ENCODE measurements around the gene OR5H14. TPM values are rescaled to one million over a fixed set of nuclear protein-coding genes. Genes with fewer than 3 reads are reported as not detected.
"Not testable (repeated sequence)": the region's sequence is repeated elsewhere in the genome, so short reads cannot be mapped to it uniquely, and the experiment has no call there.

OR5H14 gene
- total RNA-seq, 4 donors from 2014 or later, result 0.04 TPM; not detected in 3

DNA sequence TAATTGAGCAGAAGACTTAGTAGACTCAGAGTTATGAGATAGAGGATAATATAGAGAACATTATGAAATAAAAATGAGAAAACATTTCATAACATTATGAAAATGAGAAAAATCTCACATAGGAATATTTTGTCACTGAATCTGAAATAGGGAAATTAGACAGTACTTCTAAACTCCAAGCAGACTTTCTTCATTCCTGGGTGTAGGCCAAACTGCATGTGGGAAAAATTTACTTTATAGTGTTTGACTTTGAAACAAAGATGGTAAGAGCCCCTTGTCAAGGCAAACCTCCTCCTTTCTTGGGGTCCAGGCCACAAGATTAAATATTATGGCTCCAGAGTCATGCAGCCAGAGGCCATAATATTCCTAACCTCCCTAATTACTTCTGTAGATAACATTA is 6.7 kb upstream of the OR5H14 start:
- no peaks in the 10 kb centered on the region for H3K27me3 ChIP-seq
- H3K27ac ChIP-seq, result no peak overlapping the region
- no peaks in the 10 kb centered on the region for H3K4me1 ChIP-seq
- no peaks in the 10 kb centered on the region for H3K36me3 ChIP-seq
- ATAC-seq, result no peak
- no peaks in the 10 kb centered on the region for H3K9me3 ChIP-seq
- TF ChIP-seq, protein P1, sequence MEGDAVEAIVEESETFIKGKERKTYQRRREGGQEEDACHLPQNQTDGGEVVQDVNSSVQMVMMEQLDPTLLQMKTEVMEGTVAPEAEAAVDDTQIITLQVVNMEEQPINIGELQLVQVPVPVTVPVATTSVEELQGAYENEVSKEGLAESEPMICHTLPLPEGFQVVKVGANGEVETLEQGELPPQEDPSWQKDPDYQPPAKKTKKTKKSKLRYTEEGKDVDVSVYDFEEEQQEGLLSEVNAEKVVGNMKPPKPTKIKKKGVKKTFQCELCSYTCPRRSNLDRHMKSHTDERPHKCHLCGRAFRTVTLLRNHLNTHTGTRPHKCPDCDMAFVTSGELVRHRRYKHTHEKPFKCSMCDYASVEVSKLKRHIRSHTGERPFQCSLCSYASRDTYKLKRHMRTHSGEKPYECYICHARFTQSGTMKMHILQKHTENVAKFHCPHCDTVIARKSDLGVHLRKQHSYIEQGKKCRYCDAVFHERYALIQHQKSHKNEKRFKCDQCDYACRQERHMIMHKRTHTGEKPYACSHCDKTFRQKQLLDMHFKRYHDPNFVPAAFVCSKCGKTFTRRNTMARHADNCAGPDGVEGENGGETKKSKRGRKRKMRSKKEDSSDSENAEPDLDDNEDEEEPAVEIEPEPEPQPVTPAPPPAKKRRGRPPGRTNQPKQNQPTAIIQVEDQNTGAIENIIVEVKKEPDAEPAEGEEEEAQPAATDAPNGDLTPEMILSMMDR (IDR thresholded peaks at IDR 0.05), result no peak
- no peak for TF ChIP-seq EP300 (IDR thresholded peaks at IDR 0.05)
- H3K4me3 ChIP-seq, result no peak overlapping the region

DNA sequence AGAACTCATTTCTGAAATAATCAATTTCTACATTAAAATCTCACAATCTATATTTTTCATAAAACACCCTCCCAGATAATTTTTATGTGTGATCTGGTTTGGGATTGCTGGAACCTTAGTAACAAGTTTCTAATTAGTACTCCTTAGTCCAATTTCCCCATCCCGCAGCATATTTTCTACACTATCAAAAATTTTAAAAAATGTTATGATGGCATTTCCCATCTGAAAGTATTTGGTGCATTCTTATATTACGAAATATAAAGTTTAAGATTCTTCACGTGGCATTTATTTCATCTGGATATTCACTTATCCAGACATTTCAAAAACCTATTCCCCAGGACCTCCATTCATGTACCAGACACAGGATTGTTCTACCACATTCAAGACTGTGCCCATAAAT is 1.5 kb downstream of the OR5H14 start:
- no peaks in the 10 kb centered on the region for H3K4me1 ChIP-seq
- no peaks in the 10 kb centered on the region for H3K9me3 ChIP-seq
- TF ChIP-seq EP300 (IDR thresholded peaks at IDR 0.05) (no peak), POLR2A (IDR thresholded peaks at IDR 0.05) (no peak), POLR2AphosphoS5 (IDR thresholded peaks at IDR 0.05) (no peak)
- TF ChIP-seq, protein P1 (IDR thresholded peaks at IDR 0.05), result no peak
- no peaks in the 10 kb centered on the region for H3K36me3 ChIP-seq
- H3K27me3 ChIP-seq, result no peaks in the 10 kb centered on the region
- no peak overlapping the region for H3K4me3 ChIP-seq
- no peak overlapping the region for H3K27ac ChIP-seq
- 66 to 70% methylated on average over 3 of the region's 3 CpGs for WGBS, 2 donors (ENCODE audit: low coverage in 1 of 2)
- no peak for ATAC-seq

GRCh38 chr3:98149456-98149855 is 2.2 kb downstream of the OR5H14 start:
- not testable (repeated sequence) for H3K27me3 ChIP-seq, ATAC-seq
- WGBS, 2 donors (ENCODE audit: low coverage in 1 of 2), result 79 to 95% methylated on average over 4 of the region's 4 CpGs

DNA sequence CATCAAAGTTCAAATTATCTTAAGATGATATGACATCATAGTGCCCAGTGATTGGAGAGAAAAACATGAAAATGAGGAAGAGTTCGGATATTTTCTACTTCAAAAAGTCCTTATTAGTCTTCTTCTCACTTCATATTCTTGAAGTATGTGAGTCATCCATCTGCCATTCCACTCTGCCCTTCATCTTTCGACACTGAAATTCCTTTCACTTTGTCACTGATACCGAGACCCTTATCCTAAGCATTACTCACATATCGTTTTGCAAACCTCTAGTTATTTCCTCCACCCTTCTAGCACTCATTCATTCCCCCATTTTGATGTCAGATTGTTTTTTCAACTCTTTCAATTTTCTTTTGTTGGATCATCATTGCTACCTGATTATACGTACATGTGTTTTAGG is 4.0 kb downstream of the OR5H14 start:
- Histone ChIP-seq H3K27me3 (no peaks in the 10 kb centered on the region), H3K9me3 (no peaks in the 10 kb centered on the region), H3K4me1 (no peaks in the 10 kb centered on the region), H3K36me3 (no peaks in the 10 kb centered on the region), H3K27ac (no peak overlapping the region), H3K4me3 (no peak overlapping the region)
- WGBS, 2 donors (ENCODE audit: low coverage in 1 of 2), result 71% methylated on average over 5 of the region's 5 CpGs
- no peak for ATAC-seq
- no peak for TF ChIP-seq POLR2A (IDR thresholded peaks at IDR 0.05)
- TF ChIP-seq POLR2AphosphoS5 (IDR thresholded peaks at IDR 0.05), result no peak
- TF ChIP-seq, protein P1 (IDR thresholded peaks at IDR 0.05), result no peak
- no peak for TF ChIP-seq EP300 (IDR thresholded peaks at IDR 0.05)

More at GRCh38 chr3:98149456-98149855, 2.2 kb downstream of the OR5H14 start:
- H3K4me3 ChIP-seq, H3K36me3 ChIP-seq, H3K4me1 ChIP-seq, H3K27ac ChIP-seq, H3K9me3 ChIP-seq: not testable (repeated sequence)

DNA sequence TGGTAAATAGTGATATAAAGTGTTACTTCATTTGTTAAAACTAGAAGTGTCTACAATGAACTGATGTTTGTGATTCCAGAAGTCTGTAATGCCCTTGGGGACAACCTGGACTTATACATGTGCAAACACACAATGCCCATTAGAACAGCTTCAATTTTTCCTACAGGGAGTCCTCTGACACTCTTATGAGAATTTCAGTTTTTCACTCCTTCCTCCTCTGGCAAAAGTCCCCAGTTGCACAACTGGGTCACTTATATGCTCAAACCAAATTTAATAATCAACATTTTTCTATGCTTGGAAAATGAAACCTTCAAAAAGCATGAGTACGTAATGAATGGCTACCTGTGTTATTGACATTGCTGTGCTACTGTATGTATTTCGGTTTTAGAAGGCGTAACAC is 19.1 kb downstream of the OR5H14 start, which contains the start of gene OR5H15:
Gene OR5H15, plus strand, starts transcription at position 301 of the 400 bp plus-strand sequence. CDS start 2,004 bp downstream, outside the sequence.
- no peak for ATAC-seq
- H3K27me3 ChIP-seq, result no peaks in the 10 kb centered on the region
- H3K4me1 ChIP-seq, result no peaks in the 10 kb centered on the region
- no peak within 1 kb of the TSS for H3K4me3 ChIP-seq
- H3K36me3 ChIP-seq, result no peaks in the 10 kb centered on the region
- no peak within 1 kb of the TSS for H3K27ac ChIP-seq
- no peaks in the 10 kb centered on the region for H3K9me3 ChIP-seq
- WGBS, 2 donors (ENCODE audit: low coverage in 1 of 2), result 89 to 95% methylated on average over 3 of the region's 3 CpGs
- TF ChIP-seq POLR2AphosphoS5 (IDR thresholded peaks at IDR 0.05) (no peak), EP300 (IDR thresholded peaks at IDR 0.05) (no peak), POLR2A (IDR thresholded peaks at IDR 0.05) (no peak)
- TF ChIP-seq, protein P1 (IDR thresholded peaks at IDR 0.05), result no peak

- Histone ChIP-seq H3K4me1 (no peaks in the 10 kb centered on the region), H3K27me3 (no peaks in the 10 kb centered on the region), H3K36me3 (no peaks in the 10 kb centered on the region), H3K27ac (no peak overlapping the region), H3K4me3 (no peak overlapping the region), H3K9me3 (no peaks in the 10 kb centered on the region)
- WGBS, 2 donors (ENCODE audit: low coverage in 1 of 2), result 67 to 68% methylated on average over 1 of the region's 1 CpG
- TF ChIP-seq, protein P1 (IDR thresholded peaks at IDR 0.05), result no peak
- TF ChIP-seq POLR2A (IDR thresholded peaks at IDR 0.05) (no peak), EP300 (IDR thresholded peaks at IDR 0.05) (no peak), POLR2AphosphoS5 (IDR thresholded peaks at IDR 0.05) (no peak)
- no peak for ATAC-seq
These were observed 23.8 kb downstream of the OR5H14 start for GRCh38 chr3:98171071-98171470.
